ENCODE data around the gene TBC1D10A. TPM values are rescaled to one million over a fixed set of nuclear protein-coding genes. Genes with fewer than 3 reads are reported as not detected.
A peak's percentile ranks its signal among the peaks of the same experiment; 100 is the strongest.

The TBC1D10A gene
- total RNA-seq, 1 experiment from 2014 or later: 8.4 TPM

DNA sequence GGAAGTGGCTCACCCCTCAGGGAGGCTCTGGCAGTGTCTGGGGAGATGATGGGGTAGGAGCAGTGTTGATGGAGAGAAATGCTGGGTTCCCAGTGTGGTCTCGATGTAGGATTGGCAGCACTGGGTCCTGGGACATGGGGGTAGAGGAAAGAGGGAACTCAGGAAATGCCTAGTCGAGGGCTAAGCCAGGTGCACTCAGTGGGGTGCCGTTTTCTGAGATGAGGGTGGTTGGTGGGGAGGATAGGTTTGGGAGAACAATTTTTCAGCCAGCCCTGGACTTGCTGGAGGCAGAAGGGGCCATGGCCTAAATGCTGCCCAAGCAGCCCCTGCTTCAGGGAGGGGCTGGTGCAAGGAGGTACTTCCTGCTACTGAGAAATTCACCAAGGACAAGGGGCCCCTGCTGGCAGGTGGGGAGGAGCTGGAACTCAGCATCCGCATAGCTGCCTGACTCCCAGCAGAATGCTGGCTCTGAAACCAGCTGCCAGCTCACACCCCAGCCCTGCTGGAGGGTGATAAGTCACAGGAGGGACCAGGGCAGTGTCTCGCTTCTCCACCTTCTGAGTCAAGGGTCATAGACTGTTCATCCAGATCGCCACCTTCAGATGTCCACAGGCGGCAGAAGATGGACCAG is 36.0 kb upstream of the TBC1D10A start:
- Histone ChIP-seq H3K27me3 (ENCODE audit: insufficient read depth, low read length) (no peaks in the 10 kb centered on the region), H2BK12ac (ENCODE audit: insufficient read length, low read depth, low read length) (no peak overlapping the region), H2BK5ac (ENCODE audit: insufficient read length, low read length) (no peak overlapping the region), H2BK15ac (ENCODE audit: low read depth, low read length) (no peak overlapping the region), H4K20me1 (ENCODE audit: control insufficient read depth, insufficient read depth, insufficient read length) (no peaks in the 10 kb centered on the region), H2BK120ac (ENCODE audit: low read depth, low read length, poor library complexity, severe bottlenecking) (no peak overlapping the region), H2AFZ (ENCODE audit: low read length) (no peak overlapping the region), H2BK20ac (ENCODE audit: low read depth, low read length, poor library complexity, severe bottlenecking) (no peak overlapping the region), H3K4ac (ENCODE audit: low read depth, low read length) (no peak overlapping the region), H3K9ac (ENCODE audit: extremely low read depth, insufficient read length, low read length) (no peak overlapping the region), H3K79me1 (ENCODE audit: insufficient read depth, low read depth, low read length, poor library complexity, severe bottlenecking) (no peaks in the 10 kb centered on the region), H3K4me2 (ENCODE audit: insufficient read depth, insufficient read length, low read length) (peak overlapping the region; percentile 2), H2AK5ac (ENCODE audit: insufficient read length, low read length) (no peak overlapping the region), H3K27ac (ENCODE audit: insufficient read length, low read depth, low read length) (no peak overlapping the region), H3K4me1 (ENCODE audit: insufficient read depth, low read length) (peaks cover 4% of the 10 kb centered on the region), H4K5ac (ENCODE audit: insufficient read length, low read depth, low read length) (no peak overlapping the region), H3K23ac (ENCODE audit: insufficient read length, low read depth, low read length) (no peak overlapping the region), H3K14ac (ENCODE audit: insufficient read depth, low read length) (no peak overlapping the region), H4K91ac (ENCODE audit: insufficient read length, low read depth, low read length) (no peak overlapping the region), H3K18ac (ENCODE audit: insufficient read length, low read depth, low read length) (peak overlapping the region; percentile 21), H3K23me2 (ENCODE audit: insufficient read length, low read depth, low read length, poor library complexity, severe bottlenecking) (no peaks in the 10 kb centered on the region), H3K9me3 (ENCODE audit: control insufficient read depth, low read depth, low read length) (no peaks in the 10 kb centered on the region), H4K8ac (replicated peaks; ENCODE audit: insufficient read length, low read depth, low read length) (no peak overlapping the region), H3K79me2 (ENCODE audit: insufficient read depth, low read length) (no peaks in the 10 kb centered on the region), H3K56ac (ENCODE audit: insufficient read length, low read depth, low read length) (no peak overlapping the region), H3T11ph (ENCODE audit: low read length) (no peak overlapping the region)
- peak; percentile 84 for DNase-seq
- no peaks in the 10 kb centered on the region for H3K9me3 Mint-ChIP-seq
- WGBS (ENCODE audit: extremely low coverage, insufficient read length, low lambda C conversion rate): no CpG with 5 or more reads among the region's 7 CpGs
- peak overlapping the region in 1 of 2 experiments; percentile 64; a peak in 3 of 5 replicates for H3K4me3 Mint-ChIP-seq
- peak overlapping the region; percentile 66 to 87 (median 86); a peak in 6 of 7 replicates for H3K27ac Mint-ChIP-seq
- no peaks in the 10 kb centered on the region for H3K27me3 Mint-ChIP-seq (ENCODE audit: low read depth)
- H3K36me3 Mint-ChIP-seq (ENCODE audit: insufficient read depth in 1 of 3, low read depth in 3 of 3): peaks cover 3 to 13% (median 7%) of the 10 kb centered on the region in 3 experiments; a peak in 4 of 7 replicates
- TF ChIP-seq, protein P1, sequence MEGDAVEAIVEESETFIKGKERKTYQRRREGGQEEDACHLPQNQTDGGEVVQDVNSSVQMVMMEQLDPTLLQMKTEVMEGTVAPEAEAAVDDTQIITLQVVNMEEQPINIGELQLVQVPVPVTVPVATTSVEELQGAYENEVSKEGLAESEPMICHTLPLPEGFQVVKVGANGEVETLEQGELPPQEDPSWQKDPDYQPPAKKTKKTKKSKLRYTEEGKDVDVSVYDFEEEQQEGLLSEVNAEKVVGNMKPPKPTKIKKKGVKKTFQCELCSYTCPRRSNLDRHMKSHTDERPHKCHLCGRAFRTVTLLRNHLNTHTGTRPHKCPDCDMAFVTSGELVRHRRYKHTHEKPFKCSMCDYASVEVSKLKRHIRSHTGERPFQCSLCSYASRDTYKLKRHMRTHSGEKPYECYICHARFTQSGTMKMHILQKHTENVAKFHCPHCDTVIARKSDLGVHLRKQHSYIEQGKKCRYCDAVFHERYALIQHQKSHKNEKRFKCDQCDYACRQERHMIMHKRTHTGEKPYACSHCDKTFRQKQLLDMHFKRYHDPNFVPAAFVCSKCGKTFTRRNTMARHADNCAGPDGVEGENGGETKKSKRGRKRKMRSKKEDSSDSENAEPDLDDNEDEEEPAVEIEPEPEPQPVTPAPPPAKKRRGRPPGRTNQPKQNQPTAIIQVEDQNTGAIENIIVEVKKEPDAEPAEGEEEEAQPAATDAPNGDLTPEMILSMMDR (conservative IDR thresholded peaks at IDR 0.05): 0 out of 3 replicates have a peak, but pooled peaks have one; percentile 12
- H3K4me1 Mint-ChIP-seq: peaks cover 17 to 19% of the 10 kb centered on the region in 2 experiments

Measured in H9 (cell line).